ENCODE data around the gene UNC13B.
A peak's percentile ranks its signal among the peaks of the same experiment; 100 is the strongest.
"Not testable (repeated sequence)": the region's sequence is repeated elsewhere in the genome, so short reads cannot be mapped to it uniquely, and the experiment has no call there.

UNC13B gene

GRCh38 chr9:35229066-35229778, 67.4 kb downstream of the UNC13B start:
- no peak for DNase-seq

- no peak for DNase-seq
These were observed 68.0 kb downstream of the UNC13B start for GRCh38 chr9:35229779-35230143.

- DNase-seq = no peak
These were observed 71.2 kb downstream of the UNC13B start for GRCh38 chr9:35232867-35233544.

GRCh38 chr9:35236692-35237091, 74.9 kb downstream of the UNC13B start:
- DNase-seq = no peak

GRCh38 chr9:35237311-35237710, 75.5 kb downstream of the UNC13B start:
- no peak for DNase-seq

- not testable (repeated sequence) for DNase-seq
These were observed 84.1 kb downstream of the UNC13B start for GRCh38 chr9:35245945-35246344.

GRCh38 chr9:35253075-35253474, 91.3 kb downstream of the UNC13B start:
- no peak for DNase-seq

- no peak for DNase-seq
These were observed 92.4 kb downstream of the UNC13B start for GRCh38 chr9:35254237-35254636.

GRCh38 chr9:35254984-35255857, 93.4 kb downstream of the UNC13B start:
- DNase-seq = no peak

- DNase-seq = no peak
These were observed 96.3 kb downstream of the UNC13B start for GRCh38 chr9:35257986-35258659.

GRCh38 chr9:35258660-35259474, 97.1 kb downstream of the UNC13B start:
- peak; percentile 62 to 86 for DNase-seq

GRCh38 chr9:35260186-35260585, 98.4 kb downstream of the UNC13B start:
- DNase-seq = no peak

- no peak for DNase-seq
These were observed 100.3 kb downstream of the UNC13B start for GRCh38 chr9:35262064-35262463.

- no peak for DNase-seq
These were observed 105.9 kb downstream of the UNC13B start for GRCh38 chr9:35267710-35268109.

GRCh38 chr9:35269919-35270318, 108.1 kb downstream of the UNC13B start:
- DNase-seq = no peak

GRCh38 chr9:35271637-35272036, 109.8 kb downstream of the UNC13B start:
- no peak for DNase-seq

GRCh38 chr9:35272989-35273388, 111.2 kb downstream of the UNC13B start:
- DNase-seq = no peak

- DNase-seq = no peak
These were observed 111.8 kb downstream of the UNC13B start for GRCh38 chr9:35273591-35273990.

GRCh38 chr9:35274993-35275392, 113.2 kb downstream of the UNC13B start:
- DNase-seq = no peak

GRCh38 chr9:35277171-35277520, 115.3 kb downstream of the UNC13B start:
- DNase-seq = peak in 1 of 2 donors; percentile 15

- peak; percentile 10 to 40 for DNase-seq
These were observed 116.0 kb downstream of the UNC13B start for GRCh38 chr9:35277628-35278359.

Measured in hippocampal formation (tissue), 2 donors.